Right ventricle myocardium superior (tissue), 1 donor: ENCODE data around the gene TLDC2. TPM values are rescaled to one million over a fixed set of nuclear protein-coding genes. Genes with fewer than 3 reads are reported as not detected.
A peak's percentile ranks its signal among the peaks of the same experiment; 100 is the strongest.

Experiments
- ATAC-seq: fragments of 200-7000 bp; cut with Tn5 transposase; one replicate; pipeline ENCODE4 v1.9.1; 2020; ENCODE audit warnings: mild to moderate bottlenecking; ENCODE audit not compliant: poor library complexity
- DNase-seq: peaks from one replicate; pipeline ENCODE4 v3.0.0-alpha.2; 2020
- intact Hi-C: fragments of 100-400 bp; cut with DNase I; formaldehyde crosslinking; loops from one replicate; pipeline ENCODE4 v1.11.2; 2022
- total RNA-seq: library from RNA; stranded (reverse); fragmentation: NEBNext Ultra II Directional; extraction: Animal tissue kit (Norgen Biotek cat#: 25700); gene quantifications from one replicate; pipeline ENCODE4 v1.2.1, GENCODE V29; 2021
- donor health status: DM: no; HTN: yes; CAD: no; lungs with severe emphysema.

TLDC2 gene
- total RNA-seq, 1 donor from 2014 or later = not detected

DNA sequence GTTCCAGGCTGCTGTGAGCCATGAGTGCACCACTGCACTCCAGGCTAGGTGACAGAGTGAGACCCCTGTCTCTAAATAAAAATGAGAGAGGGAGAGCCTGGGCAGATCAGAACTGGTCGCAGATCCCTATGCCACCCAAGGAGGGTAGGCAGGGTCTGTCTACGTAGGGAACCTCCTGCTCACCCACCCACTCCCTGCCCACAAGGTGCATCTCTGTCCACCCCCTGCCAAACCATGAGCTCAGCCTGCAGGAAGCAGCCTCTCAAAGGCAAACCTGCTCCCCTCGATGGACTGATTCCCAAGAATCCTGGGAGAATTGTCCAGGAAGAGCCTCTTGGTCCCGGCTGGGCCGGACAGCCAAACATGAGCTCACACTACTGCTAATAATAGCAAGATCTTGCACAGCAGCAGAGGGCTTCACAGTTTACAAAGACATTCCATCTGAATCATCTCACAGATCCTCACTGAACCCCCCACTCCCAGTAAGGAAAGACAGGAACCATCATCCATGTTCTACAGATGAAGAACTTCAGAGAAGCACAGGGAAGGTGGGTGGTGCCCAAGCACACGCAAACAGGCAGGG is 27.8 kb upstream of the TLDC2 start:
- DNase-seq (peak; percentile 72), ATAC-seq (peak; percentile 60)
- intact Hi-C loops = no loop called here

- DNase-seq = no peak
- ATAC-seq = no peak
- intact Hi-C loops = no loop called here
Observed at GRCh38 chr20:36848677-36849076, 27.3 kb upstream of the TLDC2 start.

- no peak for ATAC-seq
- intact Hi-C loops = no loop called here
Observed at GRCh38 chr20:36849333-36850065, 26.4 kb upstream of the TLDC2 start.

GRCh38 chr20:36850759-36851158 is 25.2 kb upstream of the TLDC2 start:
- ATAC-seq = no peak
- DNase-seq = no peak
- intact Hi-C loops = no loop called here

More at GRCh38 chr20:36849333-36850065, 26.4 kb upstream of the TLDC2 start:
- DNase-seq = no peak

GRCh38 chr20:36851490-36851889 is 24.4 kb upstream of the TLDC2 start:
- no peak for ATAC-seq
- peak; percentile 31 for DNase-seq
- intact Hi-C loops = no loop called here

DNA sequence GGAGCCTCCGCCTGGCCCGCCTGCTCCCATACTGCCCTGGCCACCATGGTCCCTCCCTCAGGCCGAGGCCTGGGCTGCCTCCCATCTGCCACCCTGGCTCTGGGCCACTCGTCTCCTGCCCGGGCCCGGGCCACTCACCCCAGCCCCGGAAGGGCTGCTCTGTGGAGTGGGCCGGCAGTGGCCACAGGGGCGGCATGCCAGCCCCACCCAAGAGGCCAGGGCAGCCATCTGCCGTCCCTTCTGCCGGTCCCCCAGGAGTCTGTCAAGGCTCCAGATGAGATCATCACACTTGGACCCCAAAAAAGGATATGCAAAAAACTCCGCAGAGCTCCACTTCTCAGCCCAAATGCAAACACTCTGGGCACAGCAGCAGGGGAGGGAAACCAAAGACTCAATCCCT is 23.8 kb upstream of the TLDC2 start:
- ATAC-seq = peak; percentile 27
- intact Hi-C loops = no loop called here

GRCh38 chr20:36854348-36855240 is 21.3 kb upstream of the TLDC2 start:
- ATAC-seq (peak; percentile 21), DNase-seq (no peak)
- intact Hi-C loops = no loop called here

More for the DNA sequence above, 23.8 kb upstream of the TLDC2 start:
- DNase-seq = peak; percentile 65

DNA sequence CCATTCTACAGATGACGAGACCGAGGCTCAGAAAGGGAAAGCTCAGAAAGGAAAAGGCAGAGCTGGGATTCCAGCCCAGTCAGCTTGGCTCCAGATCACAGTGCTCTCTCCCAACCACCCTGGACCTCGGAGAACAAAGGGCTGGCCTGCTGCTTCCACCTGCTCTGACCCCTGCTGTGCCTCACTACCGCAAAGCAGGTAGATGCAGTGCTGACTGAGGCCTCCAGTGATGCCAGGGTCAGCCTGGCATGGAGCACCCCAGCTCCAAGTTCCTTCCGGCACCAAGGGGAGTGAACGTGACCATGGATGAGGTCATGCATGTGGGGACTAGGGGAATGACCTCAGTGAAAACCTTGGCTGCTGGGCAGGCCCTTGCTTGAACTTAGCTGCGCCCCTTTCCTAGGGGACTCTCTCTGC is 20.7 kb upstream of the TLDC2 start:
- intact Hi-C loops = no loop called here
- ATAC-seq (peak; percentile 27), DNase-seq (no peak)

GRCh38 chr20:36856195-36856594 is 19.7 kb upstream of the TLDC2 start:
- intact Hi-C loops = no loop called here
- ATAC-seq = no peak

DNA sequence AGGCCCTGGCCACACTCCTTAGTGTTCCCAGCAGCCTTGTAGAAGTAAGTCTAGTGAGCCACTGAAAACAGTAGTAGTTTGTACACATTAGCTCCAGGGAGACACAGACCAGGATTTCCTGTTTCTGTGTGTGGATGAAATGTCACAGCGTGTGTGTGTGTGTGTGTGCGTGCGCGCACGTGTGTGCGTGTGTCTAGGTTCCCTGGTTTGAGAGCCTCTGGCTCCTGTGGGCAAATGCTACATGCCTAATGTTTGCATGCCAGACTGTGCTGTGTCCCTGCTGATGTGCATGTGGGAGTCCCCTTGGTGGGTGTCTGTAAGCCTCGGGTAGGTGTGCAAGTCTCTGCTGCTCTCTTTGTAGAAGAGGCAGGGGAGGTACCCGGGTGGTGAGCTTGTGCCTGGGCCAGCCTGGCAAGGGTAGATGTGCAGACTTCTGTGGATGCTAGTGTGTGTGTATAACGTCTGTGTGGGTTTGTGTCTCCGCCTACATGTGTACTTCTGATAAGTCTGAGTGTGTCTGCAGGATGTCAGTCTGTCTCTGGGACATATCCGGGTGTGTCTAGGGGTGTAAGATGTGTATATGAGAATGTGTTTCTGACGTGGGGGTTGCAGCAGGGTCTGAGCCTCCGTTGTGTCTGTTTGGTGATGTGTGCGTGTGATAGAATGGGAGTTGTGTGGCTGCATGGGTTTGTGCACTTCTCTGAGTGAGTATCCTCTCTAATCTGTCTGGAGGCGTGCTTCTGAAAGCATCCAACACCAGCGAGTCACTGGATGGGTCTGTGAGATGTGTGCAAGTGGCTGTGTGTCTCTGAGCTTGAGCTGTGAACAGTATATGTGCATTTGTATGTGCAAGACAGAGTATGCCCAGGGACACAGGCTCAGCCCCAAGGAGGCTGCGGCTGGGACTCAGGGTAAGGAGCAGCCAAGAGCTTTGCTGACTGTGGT is 19.0 kb upstream of the TLDC2 start:
- intact Hi-C loops = no loop called here
- DNase-seq = peak; percentile 24
- no peak for ATAC-seq

More at GRCh38 chr20:36856195-36856594, 19.7 kb upstream of the TLDC2 start:
- no peak for DNase-seq

DNA sequence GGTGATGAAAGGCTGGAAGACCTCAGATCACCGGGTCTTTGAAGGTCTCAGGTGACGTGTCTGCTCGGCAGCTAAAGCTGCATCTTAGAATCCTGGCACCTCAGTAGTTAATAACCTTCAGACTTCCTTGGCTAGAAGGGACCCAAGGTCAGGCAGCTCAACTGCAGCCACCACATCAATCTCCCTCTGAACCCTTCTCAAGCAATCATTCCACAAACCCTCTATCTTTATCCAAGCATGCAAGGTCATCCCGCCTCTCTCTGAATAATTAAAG is 16.7 kb upstream of the TLDC2 start:
- DNase-seq = no peak
- intact Hi-C loops = no loop called here

DNA sequence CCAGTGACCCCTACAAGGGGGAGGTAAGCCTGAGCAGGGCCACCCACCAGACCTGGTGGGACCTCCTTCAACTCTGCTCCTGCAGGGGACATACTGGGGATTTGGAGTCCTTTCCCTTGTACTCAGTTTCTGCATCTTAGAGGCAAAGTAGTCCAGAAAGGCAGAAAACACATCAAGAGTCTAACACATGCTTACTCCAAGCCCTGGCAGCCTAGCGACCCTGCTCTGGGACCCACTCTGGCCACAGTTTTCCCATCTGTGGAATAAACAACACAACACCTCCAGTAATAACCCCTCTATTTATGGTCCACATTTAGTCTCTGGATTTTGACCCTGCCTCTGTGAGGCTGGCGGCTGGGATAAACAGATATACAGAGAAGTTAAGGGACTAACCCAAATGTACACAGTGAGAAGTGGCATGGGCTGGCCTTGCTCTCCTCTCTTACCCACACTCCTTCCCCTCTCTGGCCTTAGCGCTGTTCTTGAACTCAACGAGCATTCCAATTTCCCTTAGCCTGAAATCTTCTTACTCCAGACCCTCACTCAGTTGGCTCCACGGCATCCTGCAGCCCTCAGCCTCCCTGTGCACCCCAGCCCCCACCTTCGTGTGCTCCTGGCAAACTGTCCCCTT is 16.1 kb upstream of the TLDC2 start:
- ATAC-seq (no peak), DNase-seq (no peak)
- intact Hi-C loops = loop anchor here (5.0 kb wide), 1 partner anchor 88 kb away; the partner anchor contains the start of gene DSN1

More for the DNA sequence above, 16.7 kb upstream of the TLDC2 start:
- ATAC-seq = no peak

- DNase-seq (no peak), ATAC-seq (no peak)
- intact Hi-C loops = loop anchor here (5.0 kb wide), 1 partner anchor 88 kb away; the partner anchor contains the start of gene DSN1
Observed at GRCh38 chr20:36860339-36860738, 15.6 kb upstream of the TLDC2 start.

- intact Hi-C loops = loop anchor here (5.0 kb wide), 1 partner anchor 89 kb away; the partner anchor contains the start of gene DSN1
- DNase-seq = no peak
- ATAC-seq = no peak
Observed at GRCh38 chr20:36860811-36861624, 14.9 kb upstream of the TLDC2 start.

GRCh38 chr20:36861625-36861874 is 14.4 kb upstream of the TLDC2 start:
- ATAC-seq (peak; percentile 11), DNase-seq (peak; percentile 64)
- intact Hi-C loops = loop anchor here (5.0 kb wide), 1 partner anchor 89 kb away; the partner anchor contains the start of gene DSN1

DNA sequence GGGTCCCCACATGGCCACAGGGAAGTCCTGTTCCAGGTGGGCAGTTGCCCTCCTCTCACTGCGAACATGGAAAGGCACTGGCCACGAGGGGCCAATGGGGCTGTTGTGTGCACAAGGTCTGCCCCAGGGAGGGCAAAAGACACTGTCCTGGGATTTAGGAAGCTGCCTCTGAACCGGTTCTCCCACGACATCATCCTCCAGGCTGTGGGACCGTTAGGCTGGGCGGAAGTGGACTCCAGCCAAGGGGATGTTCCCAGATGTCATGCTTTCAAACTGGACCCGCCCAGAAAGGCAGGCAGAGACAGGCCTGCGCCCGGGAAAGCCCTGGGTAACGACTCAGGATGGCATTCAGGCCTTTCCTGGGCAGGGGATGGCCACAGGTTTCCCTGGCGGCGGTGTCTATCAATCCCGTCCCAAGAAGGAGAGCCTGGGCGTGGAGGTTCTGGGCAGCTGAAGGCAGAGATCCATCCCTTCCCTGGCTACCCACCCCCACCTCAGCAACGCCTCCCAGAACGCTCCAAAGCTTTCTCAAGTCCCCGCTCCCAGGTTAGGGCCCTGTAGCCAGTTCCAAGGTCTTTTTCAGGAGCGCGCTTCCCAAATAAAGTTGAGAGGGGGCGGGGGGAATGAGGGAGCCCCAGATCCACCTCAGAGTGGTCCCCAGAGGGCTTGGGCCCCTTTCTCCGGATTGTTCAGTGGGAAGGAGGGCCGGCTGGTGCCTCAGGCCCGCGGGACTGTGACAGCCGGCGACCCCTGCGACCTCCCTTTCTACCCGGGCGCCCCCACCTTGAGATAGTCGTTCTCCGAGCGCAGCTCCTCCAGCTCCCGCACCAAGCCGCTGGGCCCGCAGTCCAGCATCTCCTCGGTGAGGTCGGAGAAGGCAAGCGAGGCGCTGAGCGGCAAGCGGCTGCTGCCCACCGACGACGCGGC is 13.8 kb upstream of the TLDC2 start:
- intact Hi-C loops = loop anchor here (2.0 to 5.0 kb wide), 2 partner anchors 31 to 90 kb away; partner anchors contain the start of gene DSN1
- ATAC-seq = peak; percentile 64
- peak; percentile 91 for DNase-seq
